Measurements from ENCODE around the gene KLHL29.

- TF ChIP-seq CTCF (IDR thresholded peaks at IDR 0.05; ENCODE audit: poor library complexity), result no peak
- TF ChIP-seq EZH2 (IDR thresholded peaks at IDR 0.05; ENCODE audit: borderline replicate concordance), result no peak
Observed at GRCh38 chr2:23683001-23683400, 298.0 kb downstream of the KLHL29 start.

Data from hepatocyte (in vitro differentiated cells).